CD14-positive monocyte (primary cell): ENCODE results near the gene RAB35. TPM values are rescaled to one million over a fixed set of nuclear protein-coding genes. Genes with fewer than 3 reads are reported as not detected.
A peak's percentile ranks its signal among the peaks of the same experiment; 100 is the strongest.

ENCODE experiments used
- DNase-seq, 3 donors: peaks; one replicate each; pipeline ENCODE4 v3.0.0-alpha.2; 2011 to 2022
- H2AFZ ChIP-seq: 2 replicates; pipeline ENCODE4 v1.6.0; 2012; ENCODE audit warnings: mild to moderate bottlenecking, low read depth, low read length, inconsistent platforms; ENCODE audit not compliant: insufficient read depth, poor library complexity, severe bottlenecking
- H3K27ac ChIP-seq, 2 donors: 1 replicate in 1 of 2; 2 replicates in 1 of 2; pipeline ENCODE4 v1.5.1; 2012 to 2013; ENCODE audit warnings: low read length in 2 of 2, control low read depth in 1 of 2, inconsistent platforms in 1 of 2, low read depth in 1 of 2, mild to moderate bottlenecking in 1 of 2
- H3K27me3 ChIP-seq, 2 donors: one replicate each; pipeline versions ENCODE4 v1.6.0 to v1.6.1; 2011 to 2013; ENCODE audit warnings: low read length in 2 of 2; ENCODE audit not compliant: control insufficient read depth in 2 of 2, insufficient read depth in 2 of 2
- H3K36me3 ChIP-seq, 2 donors: replicated peaks in 1 of 2; 1 replicate in 1 of 2; 2 replicates in 1 of 2; pipeline versions ENCODE4 v1.5.1 to v1.6.1; 2012 to 2013; ENCODE audit warnings: low read length in 2 of 2, control low read depth in 1 of 2, inconsistent platforms in 1 of 2, mild to moderate bottlenecking in 1 of 2; ENCODE audit not compliant: insufficient read depth in 2 of 2, control insufficient read depth in 1 of 2
- H3K4me1 ChIP-seq, 2 donors: 1 replicate in 1 of 2; 2 replicates in 1 of 2; pipeline versions ENCODE4 v1.5.1 to v1.6.1; 2012 to 2013; ENCODE audit warnings: low read length in 2 of 2, control low read depth in 1 of 2, inconsistent platforms in 1 of 2, mild to moderate bottlenecking in 1 of 2, moderate library complexity in 1 of 2; ENCODE audit not compliant: insufficient read depth in 2 of 2, control insufficient read depth in 1 of 2
- H3K4me2 ChIP-seq: replicated peaks from 2 replicates; pipeline ENCODE3; 2012; ENCODE audit warnings: low read length, moderate library complexity, mild to moderate bottlenecking; ENCODE audit not compliant: poor library complexity, severe bottlenecking; ENCODE audit errors: extremely low read depth
- H3K4me3 ChIP-seq, 3 experiments: fragments of 200-600 bp in 1 of 3; sonication (generic) in 1 of 3; replicated peaks in 1 of 3; 1 replicate in 2 of 3; 2 replicates in 1 of 3; pipeline ENCODE4 v1.5.1; 2011 to 2013; ENCODE audit warnings: low read length in 3 of 3, mild to moderate bottlenecking in 3 of 3, control low read depth in 2 of 3, low read depth in 2 of 3, inconsistent platforms in 1 of 3, moderate library complexity in 1 of 3
- H3K79me2 ChIP-seq: 2 replicates; pipeline ENCODE4 v1.6.0; 2012; ENCODE audit warnings: mild to moderate bottlenecking, control low read depth, inconsistent platforms, low read length, moderate library complexity; ENCODE audit not compliant: insufficient read depth
- H3K9ac ChIP-seq: 2 replicates; pipeline ENCODE4 v1.6.0; 2017; ENCODE audit warnings: low read length, mild to moderate bottlenecking; ENCODE audit not compliant: insufficient read depth, poor library complexity, severe bottlenecking
- H3K9me3 ChIP-seq, 2 donors: replicated peaks in 1 of 2; 1 replicate in 1 of 2; 2 replicates in 1 of 2; pipeline versions ENCODE4 v1.5.1 to v1.6.1; 2012 to 2013; ENCODE audit warnings: low read length in 2 of 2, control low read depth in 1 of 2; ENCODE audit not compliant: control insufficient read depth in 1 of 2, insufficient read depth in 1 of 2
- H4K20me1 ChIP-seq: 2 replicates; pipeline ENCODE4 v1.6.0; 2012; ENCODE audit warnings: mild to moderate bottlenecking, low read length, control low read depth, moderate library complexity; ENCODE audit not compliant: insufficient read depth
- H3K27ac Mint-ChIP-seq, 7 donors: one replicate each; pipeline ENCODE4 v1.8.0; 2020; ENCODE audit warnings: mild to moderate bottlenecking in 7 of 7, mixed read lengths in 7 of 7, moderate library complexity in 6 of 7, inconsistent platforms in 2 of 7
- H3K27me3 Mint-ChIP-seq, 3 donors: one replicate each; pipeline ENCODE4 v1.8.0; 2021 to 2022; ENCODE audit warnings: low read depth in 3 of 3, mild to moderate bottlenecking in 3 of 3, mixed read lengths in 3 of 3, moderate library complexity in 3 of 3, inconsistent platforms in 1 of 3
- H3K36me3 Mint-ChIP-seq, 2 donors: one replicate each; pipeline ENCODE4 v1.8.0; 2020; ENCODE audit warnings: mixed read lengths in 2 of 2, inconsistent platforms in 1 of 2, mild to moderate bottlenecking in 1 of 2
- H3K4me1 Mint-ChIP-seq: one replicate; pipeline ENCODE4 v1.8.0; 2020; ENCODE audit warnings: mild to moderate bottlenecking, mixed read lengths
- H3K4me3 Mint-ChIP-seq, 2 donors: one replicate each; pipeline ENCODE4 v1.8.0; 2020; ENCODE audit warnings: mild to moderate bottlenecking in 2 of 2, mixed read lengths in 2 of 2, moderate library complexity in 1 of 2
- H3K9me3 Mint-ChIP-seq, 7 donors: one replicate each; pipeline ENCODE4 v1.8.0; 2020 to 2022; ENCODE audit warnings: mixed read lengths in 7 of 7, mild to moderate bottlenecking in 6 of 7, moderate library complexity in 6 of 7, inconsistent platforms in 2 of 7
- CTCF ChIP-seq: fragments of 200-600 bp; IDR thresholded peaks from one replicate; pipeline ENCODE4 v1.8.0; 2022; ENCODE audit warnings: antibody characterized with exemption, mild to moderate bottlenecking
- WGBS: methylation state at CpG from one replicate; pipeline ENCODE4 v1.1.5; 2013; ENCODE audit warnings: missing lambda C conversion rate; ENCODE audit not compliant: insufficient coverage; 5-methylcytosine and 5-hydroxymethylcytosine counted together
- intact Hi-C, 2 donors: fragments of 100-400 bp; cut with micrococcal nuclease; formaldehyde crosslinking; loops; one replicate each; pipeline versions ENCODE4 v1.15.0 to v1.15.1; 2023
- polyA plus RNA-seq, 3 donors: library from polyadenylated mRNA; depleted of rRNA in 1 of 3; unstranded in 2 of 3; stranded (reverse) in 1 of 3; fragments of 300-500 nt in 2 of 3; fragments of >200 nt in 1 of 3; fragmentation: Illumina TruSeq in 2 of 3; gene quantifications; 1 replicate in 2 of 3; 2 replicates in 1 of 3; pipeline ENCODE4 v1.2.3, GENCODE V29; 2012 to 2021

RAB35 gene
- polyA plus RNA-seq, 3 donors: 20.4 to 27.3 (median 21.6) TPM

DNA sequence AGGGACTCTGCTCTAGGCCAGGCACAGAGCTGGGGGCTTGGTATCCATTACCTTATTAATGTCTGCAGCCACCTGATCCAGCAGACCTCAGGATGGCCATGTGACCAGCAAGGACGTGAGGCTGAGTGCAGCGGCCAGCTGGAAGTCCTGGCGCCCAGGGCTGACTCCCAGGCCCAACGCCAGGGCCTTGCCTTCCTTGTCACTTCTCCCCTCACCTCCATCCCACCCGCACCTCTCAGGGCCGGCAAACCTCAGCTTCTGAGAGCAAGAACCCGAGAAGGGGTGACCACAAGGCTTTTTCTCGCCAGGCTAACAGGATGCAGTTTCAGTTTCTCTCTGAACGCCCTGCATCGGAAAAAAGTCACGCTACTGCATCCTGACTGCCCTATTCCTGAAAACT lies 15.4 kb downstream of the RAB35 start:
- Mint-ChIP-seq H3K4me1 (peaks cover 10% of the 10 kb centered on the region), H3K4me3 (no peak overlapping the region), H3K27ac (peak overlapping the region in 2 of 7 donors; percentile 19 to 21), H3K9me3 (no peaks in the 10 kb centered on the region), H3K27me3 (no peaks in the 10 kb centered on the region), H3K36me3 (peaks cover 79 to 98% of the 10 kb centered on the region in 2 donors)
- intact Hi-C loops: no loop called here
- 82% methylated on average over 10 of the region's 11 CpGs for WGBS
- no peak overlapping the region for H3K4me2 ChIP-seq
- no peak overlapping the region for H3K9ac ChIP-seq
- peaks cover 8 to 19% of the 10 kb centered on the region in 2 donors for H3K4me1 ChIP-seq
- no peak overlapping the region for H3K4me3 ChIP-seq
- H3K36me3 ChIP-seq: peaks cover 88 to 100% of the 10 kb centered on the region in 2 donors
- no peaks in the 10 kb centered on the region for H3K27me3 ChIP-seq
- peaks cover 75% of the 10 kb centered on the region for H3K79me2 ChIP-seq
- no peak for TF ChIP-seq CTCF
- H3K27ac ChIP-seq: peak overlapping the region in 1 of 2 donors; percentile 29
- DNase-seq: no peak
- H4K20me1 ChIP-seq: peaks cover 98% of the 10 kb centered on the region
- H2AFZ ChIP-seq: no peak overlapping the region
- no peaks in the 10 kb centered on the region for H3K9me3 ChIP-seq

DNA sequence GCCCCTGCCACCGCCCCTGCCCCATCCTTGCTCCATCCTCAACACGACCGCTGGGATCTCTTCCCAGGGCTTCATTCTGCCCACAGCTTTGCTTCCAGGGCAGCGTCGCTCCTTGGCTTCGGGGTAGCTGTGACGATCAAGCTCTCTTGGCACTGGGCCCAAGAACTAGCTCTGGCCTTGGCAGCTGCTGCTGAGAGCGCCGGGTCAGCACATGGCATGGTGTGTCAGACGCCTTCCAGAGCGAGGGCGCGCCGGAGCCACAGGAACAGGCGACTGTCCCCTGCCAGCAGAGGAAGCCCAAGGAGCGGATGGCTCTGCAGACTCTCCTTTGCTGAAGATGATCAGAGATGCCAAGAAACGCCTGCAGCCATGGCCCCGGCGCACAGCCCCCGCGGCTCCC lies 15.9 kb downstream of the RAB35 start:
- H3K27ac Mint-ChIP-seq: peak overlapping the region in 4 of 7 donors; percentile 13 to 81 (median 65)
- H3K36me3 Mint-ChIP-seq: peaks cover 78 to 98% of the 10 kb centered on the region in 2 donors

More for the DNA sequence above, 15.9 kb downstream of the RAB35 start:
- WGBS: 98% methylated on average over 16 of the region's 21 CpGs
- H3K4me3 Mint-ChIP-seq: no peak overlapping the region
- Histone ChIP-seq H3K4me1 (peaks cover 8 to 19% of the 10 kb centered on the region in 2 donors), H3K4me3 (no peak overlapping the region), H3K27ac (no peak overlapping the region), H3K36me3 (peaks cover 88 to 100% of the 10 kb centered on the region in 2 donors), H3K9ac (no peak overlapping the region), H2AFZ (no peak overlapping the region), H3K4me2 (no peak overlapping the region), H3K27me3 (no peaks in the 10 kb centered on the region), H4K20me1 (peaks cover 98% of the 10 kb centered on the region), H3K9me3 (no peaks in the 10 kb centered on the region), H3K79me2 (peaks cover 70% of the 10 kb centered on the region)
- H3K4me1 Mint-ChIP-seq: peaks cover 10% of the 10 kb centered on the region
- no peaks in the 10 kb centered on the region for H3K27me3 Mint-ChIP-seq
- no peaks in the 10 kb centered on the region for H3K9me3 Mint-ChIP-seq
- DNase-seq: no peak
- intact Hi-C loops: no loop called here
- TF ChIP-seq CTCF: no peak
